HG02981 (cell line): ENCODE results near the gene GPR107.
"Not testable (repeated sequence)": the region's sequence is repeated elsewhere in the genome, so short reads cannot be mapped to it uniquely, and the experiment has no call there.

Experiments used
- ATAC-seq: cut with Tn5 transposase; IDR thresholded peaks from one replicate; pipeline ENCODE4 v1.9.1; 2021; ENCODE audit warnings: mild to moderate bottlenecking, moderate library complexity; ENCODE audit not compliant: unreplicated experiment

Gene GPR107

DNA sequence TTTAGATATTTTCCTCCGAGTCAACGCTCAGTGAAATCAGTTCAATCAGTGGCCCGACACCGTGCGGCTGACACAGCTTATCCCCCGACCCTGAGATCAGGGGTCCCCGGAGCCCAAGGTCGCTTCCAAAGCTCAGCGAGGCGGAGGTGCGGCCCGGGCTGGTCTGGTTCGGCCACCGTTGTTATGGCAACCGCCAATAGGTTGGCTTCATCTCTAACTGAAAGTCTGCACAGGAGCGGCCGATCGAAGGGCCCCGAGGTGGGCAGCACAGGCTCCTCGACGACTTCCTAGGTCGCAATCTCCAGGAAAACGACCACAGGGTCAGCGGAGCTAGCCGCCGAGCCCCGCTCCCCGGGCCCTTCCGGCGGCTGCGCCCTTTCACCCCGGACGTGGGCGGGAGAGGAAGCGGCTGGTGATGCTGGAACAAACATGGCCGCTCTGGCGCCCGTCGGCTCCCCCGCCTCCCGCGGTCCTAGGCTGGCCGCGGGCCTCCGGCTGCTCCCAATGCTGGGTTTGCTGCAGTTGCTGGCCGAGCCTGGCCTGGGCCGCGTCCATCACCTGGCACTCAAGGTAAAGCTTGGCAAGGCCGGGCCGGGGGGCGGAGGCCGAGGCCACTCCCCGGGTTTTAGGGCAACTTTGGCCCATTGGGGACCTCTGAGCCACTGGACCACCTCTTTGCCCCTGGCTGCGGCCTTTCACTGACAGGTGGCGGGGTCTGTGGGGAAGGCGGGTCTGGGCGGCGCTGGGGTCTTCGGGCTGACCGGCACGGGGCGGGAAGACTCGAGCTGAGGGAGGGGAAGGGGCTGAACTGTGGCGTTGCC, at the start of gene GPR107:
GPR107 (plus strand) TSS at position 403 of the 821 bp plus-strand sequence; CDS start at position 430, 27 bp downstream.
- ATAC-seq: peak; percentile 73

DNA sequence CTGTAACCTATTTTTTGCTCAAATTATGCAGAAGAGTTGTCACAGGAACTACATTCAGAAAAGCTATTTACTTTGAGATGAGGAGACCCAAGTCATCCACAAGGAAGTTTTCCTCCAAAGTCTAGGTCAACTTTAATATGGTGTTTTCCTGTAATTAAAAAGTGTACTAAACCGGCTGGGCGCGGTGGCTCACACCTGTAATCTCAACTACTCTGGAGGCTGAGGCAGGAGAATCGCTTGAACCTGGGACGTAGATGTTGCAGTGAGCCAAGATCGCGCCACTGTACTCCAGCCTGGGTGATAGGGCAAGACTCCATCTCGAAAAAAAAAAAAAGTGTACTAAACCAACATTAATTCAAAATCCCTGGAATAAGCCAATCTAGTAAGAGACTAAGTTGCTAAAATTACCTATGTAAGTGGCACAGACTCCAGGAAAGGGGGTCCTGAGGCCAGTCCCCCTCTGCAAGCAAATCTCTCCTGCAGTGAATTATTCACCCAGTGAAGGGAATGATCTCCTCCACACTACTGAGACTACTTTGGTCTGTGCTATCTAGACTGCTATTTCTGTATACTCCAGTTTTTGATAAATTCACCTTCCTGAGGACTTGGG, 49.7 kb upstream of the GPR107 start:
- ATAC-seq: no peak

DNA sequence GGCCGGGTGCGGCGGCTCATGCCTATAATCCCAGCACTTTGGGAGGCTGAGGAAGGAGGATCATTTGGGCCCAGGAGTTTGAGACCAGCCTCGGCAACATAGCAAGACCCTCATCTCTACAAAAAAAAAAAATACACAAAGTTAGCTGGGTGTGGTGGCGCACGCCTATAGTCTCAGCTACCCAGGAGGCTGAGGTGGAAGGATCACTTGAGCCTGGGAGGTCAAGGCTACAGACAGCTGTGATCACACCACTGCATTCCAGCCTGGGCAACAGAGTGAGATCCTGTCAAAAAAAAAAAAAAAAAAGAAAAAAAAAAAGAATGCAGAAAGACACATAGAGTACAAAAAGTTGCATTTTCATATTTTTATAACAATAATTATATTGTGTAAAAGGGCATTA, 46.8 kb upstream of the GPR107 start:
- ATAC-seq: not testable (repeated sequence)

DNA sequence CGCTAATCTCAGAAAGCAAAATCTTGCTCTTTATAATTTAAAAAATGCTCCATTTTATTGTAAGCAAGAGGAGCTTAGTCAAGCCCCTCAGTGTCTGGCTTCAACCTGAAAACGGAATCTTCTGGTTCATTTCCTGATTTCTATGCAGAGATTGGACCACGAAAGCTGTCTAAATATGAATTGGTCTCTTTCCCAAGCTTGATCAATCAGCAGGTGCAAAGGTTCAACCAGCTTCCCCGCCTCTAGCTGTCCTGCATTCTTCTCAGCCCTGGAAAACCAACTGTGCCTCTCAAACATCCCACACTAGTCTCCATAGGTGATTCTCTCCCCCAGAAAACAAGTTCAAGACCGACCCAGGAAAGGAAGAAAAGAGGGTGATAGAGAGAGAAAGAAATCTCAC, 45.2 kb upstream of the GPR107 start:
- ATAC-seq: no peak

DNA sequence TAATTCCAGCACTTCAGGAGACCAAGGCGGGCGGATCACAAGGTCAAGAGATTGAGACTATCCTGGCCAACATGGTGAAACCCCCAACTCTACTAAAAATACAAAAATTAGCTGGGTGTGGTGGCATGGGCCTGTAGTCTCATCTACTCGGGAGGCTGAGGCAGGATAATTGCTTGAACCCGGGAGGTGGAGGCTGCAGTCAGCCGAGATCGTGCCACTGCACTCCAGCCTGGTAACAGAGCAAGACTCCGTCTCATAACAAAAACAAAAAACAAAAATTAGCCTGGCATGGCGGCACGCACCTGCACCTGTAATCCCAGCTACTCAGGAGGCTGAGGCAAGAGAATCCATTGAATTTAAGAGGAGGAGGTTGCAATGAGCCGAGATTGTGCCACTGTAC, 44.2 kb upstream of the GPR107 start:
- ATAC-seq: not testable (repeated sequence)

DNA sequence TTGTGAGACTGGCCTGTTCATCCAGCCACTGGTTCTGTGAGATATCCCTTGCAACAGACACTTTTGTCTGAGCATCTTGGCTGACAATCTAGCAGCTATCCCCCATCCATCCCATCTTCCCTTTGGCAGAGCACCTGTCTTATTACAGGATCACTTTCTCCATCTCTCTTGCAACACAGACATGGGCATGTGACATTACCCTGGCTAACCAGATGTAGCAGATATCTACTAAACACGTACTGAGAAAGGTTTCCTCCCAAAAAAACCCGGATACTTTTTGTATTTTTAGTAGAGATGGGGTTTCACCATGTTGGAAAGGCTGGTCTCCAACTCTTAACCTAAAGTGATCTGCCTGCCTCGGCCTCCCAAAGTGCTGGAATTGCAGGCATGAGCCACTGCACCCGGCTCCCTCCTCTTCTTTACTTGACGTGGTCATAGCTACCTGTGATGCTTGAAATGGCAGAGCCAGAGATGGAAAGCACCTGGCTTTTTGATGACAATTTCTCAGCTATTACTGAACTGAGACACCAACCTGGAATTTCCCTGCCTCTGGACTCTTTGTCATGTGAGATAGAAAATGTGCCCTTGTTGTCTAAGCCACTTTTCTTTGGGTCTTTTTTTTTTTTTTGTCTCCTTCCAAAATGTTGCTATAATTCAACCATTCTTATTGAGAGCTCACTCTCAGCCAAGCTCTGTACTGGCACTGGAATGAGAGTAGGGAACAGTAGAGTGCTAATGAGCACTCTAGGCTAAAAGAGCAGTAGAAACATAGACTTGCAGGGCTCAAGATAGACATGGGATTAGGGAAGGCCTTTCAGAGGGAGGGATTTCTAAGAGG, 43.3 kb upstream of the GPR107 start:
- ATAC-seq: peak; percentile 48

DNA sequence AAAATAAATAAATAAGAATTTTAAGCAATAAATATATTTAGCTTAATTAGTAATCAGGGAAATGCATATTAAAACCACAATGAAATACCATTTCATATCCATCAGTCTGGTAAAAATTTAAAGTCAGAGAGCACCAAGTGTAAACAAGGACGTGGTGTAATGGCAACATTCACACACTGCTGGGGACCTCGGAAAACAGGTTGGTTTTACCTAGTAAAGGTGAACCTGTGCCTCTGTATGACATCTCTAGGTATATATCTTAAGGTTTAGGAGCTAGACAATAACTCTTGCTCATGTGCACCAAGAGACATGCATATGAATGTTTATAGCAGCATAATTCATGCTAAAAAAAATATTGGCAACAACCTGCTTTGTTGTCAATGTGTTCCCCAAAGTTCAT, 40.4 kb upstream of the GPR107 start:
- ATAC-seq: no peak

DNA sequence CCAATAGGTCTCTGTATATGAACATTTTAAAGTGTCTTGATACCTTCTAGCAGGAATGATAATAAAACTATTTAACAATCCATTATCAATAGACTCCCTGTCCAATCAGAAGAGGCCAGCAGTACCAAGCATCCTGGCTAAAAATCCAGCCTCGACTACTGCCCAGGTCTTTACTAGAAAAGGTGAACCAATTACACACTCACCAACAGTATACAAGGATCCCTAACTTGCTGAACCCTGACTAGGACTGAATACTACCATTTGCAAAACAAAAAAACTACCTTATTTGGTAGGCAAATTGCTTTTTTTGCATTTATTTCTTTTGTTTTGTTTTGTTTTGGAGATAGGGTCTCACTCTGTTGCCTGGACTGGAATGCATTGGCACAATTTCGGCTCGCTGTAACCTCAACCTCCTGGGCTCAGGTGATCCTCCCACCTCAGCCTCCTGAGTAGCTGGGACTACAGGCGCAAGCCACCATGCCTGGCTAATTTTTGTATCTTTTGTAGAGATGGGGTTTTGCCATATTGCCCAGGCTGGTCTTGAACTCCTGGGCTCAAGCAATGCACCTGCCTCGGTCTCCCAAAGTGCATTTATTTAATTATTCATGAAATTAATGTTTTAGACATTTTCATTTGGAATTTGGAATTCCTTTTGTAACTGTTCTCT, 38.2 kb upstream of the GPR107 start:
- ATAC-seq: no peak

DNA sequence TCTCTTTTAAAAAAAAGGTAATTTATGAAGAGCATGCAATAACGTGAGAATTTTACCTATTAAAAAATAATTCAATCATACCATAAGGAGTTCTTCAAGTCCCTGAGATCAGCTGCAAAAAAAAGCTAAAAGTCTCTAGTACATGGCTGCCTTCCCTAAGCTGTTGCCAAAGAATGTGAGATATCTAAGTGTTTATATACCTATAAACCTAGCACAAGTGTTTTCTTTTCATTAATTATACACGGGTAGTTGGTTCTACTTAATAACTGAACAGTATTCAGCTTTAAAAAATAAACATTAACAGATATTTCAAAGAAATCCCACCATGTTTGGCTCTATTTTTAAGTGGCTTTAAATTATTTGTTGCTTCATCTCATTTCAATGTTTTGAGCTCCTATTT, 36.6 kb upstream of the GPR107 start:
- ATAC-seq: no peak

DNA sequence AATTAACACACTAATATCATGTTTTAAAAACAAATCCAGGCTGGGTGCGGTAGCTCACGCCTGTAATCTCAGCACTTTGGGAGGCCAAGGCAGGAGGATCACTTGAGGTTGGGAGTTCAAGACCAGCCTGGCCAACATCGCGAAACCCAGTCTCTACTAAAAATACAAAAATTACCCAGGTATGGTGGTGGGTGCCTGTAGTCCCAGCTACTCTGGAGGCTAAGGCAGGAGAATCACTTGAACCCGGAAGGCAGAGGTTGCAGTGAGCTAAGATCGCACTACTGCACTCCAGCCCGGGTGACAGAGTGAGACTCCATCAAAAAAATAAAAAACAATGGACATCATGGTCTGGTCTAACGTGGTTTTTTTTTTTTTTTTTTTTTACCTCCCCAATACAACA, 36.2 kb upstream of the GPR107 start:
- ATAC-seq: not testable (repeated sequence)

DNA sequence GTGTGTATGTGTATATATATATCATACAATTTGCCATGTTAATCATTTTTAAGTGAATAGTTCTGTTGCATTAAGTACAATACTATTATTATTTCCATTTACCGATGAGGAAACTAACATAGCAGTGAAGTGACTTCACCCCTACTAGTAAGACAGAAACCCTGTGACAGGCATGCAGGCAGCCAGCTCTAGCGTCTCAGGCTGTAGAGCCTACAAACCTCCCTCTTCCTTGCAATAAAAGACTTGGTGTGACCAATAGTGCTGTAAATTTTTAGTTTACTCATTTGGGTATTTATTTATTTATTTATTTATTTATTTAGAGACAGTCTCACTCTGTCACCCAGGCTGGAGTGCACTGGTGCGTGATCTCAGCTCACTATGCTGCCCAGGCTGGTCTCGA, 35.4 kb upstream of the GPR107 start:
- ATAC-seq: no peak

DNA sequence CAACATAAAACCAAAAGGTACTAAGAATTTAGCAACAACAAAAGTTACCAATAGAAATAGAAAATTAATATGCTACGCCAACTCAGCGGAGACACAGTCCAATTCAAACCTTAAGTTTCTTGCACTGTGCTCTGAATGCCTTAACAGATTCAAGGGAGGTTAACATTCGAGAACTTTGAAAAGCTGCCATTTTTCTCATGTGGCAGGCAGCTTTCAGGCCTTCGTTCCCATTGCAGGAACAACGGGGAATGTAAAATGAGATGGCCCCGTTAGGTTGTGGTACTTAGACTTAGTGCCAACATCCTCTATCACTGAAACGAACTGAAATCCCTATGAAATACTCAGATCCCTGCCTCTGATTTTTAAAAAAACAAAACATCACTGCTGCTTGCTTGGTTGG, 33.1 kb upstream of the GPR107 start:
- ATAC-seq: no peak

DNA sequence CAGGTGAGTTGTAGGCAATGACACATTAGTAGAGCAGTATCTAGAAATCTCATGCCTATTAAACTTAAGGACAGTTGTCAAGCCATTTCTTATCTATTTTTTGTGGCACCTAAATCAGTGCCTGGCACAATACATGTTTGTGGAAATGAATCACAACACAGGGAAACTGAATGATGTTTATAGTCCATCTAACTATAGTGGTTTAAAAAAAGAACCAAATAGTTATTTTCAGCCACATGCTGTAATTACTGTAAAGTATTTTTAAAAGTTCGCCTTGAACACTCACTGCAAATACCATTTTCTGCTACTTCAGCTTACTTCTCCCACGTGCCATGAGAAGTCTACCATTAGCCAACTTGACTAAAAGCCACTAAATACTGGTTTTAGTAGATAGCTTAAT, 32.6 kb upstream of the GPR107 start:
- ATAC-seq: no peak

DNA sequence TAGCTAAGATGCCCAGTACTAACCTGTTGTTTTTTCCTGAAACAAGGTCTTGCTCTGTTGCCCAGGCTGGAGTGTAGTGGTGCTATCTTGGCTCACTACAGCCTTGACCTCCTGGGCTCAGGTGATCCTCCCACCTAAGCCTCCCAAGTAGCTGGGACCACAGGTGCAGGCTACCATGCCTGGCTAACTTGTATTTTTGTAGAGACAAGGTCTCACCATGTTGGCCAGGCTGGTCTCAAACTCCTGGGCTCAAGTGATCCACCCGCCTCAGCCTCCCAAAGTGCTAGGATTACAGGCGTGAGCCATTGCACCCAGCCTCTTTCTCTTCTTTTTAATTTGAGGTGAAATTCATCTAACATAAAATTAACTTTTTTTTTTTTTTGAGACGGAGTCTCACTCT, 31.9 kb upstream of the GPR107 start:
- not testable (repeated sequence) for ATAC-seq

DNA sequence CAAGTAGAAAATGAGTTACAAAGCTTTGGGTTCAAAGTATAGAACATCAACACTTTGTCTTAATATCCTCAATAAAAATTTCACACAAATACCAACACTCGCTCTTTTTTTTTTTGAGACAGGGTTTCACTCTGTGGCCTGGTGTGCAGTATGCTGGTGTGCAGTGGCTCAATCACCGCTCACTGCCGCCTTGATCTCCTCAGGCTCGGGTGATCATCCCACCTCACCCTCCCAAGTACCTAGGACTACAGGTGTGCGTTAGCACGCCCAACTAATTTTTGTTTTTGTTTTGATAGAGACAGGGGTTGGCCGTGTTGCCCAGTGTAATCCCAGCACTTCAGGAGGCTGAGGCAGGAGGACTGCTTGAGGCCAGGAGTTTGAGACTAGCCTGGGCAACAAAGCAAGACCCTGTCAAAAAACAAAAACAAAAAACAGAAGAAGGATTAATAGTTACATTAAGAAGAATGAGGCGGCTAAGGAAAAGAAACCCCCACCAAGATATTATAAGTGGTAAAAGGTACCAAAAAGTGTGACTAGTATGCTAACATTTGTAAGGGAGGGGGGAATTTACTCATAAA, 31.1 kb upstream of the GPR107 start:
- ATAC-seq: no peak

DNA sequence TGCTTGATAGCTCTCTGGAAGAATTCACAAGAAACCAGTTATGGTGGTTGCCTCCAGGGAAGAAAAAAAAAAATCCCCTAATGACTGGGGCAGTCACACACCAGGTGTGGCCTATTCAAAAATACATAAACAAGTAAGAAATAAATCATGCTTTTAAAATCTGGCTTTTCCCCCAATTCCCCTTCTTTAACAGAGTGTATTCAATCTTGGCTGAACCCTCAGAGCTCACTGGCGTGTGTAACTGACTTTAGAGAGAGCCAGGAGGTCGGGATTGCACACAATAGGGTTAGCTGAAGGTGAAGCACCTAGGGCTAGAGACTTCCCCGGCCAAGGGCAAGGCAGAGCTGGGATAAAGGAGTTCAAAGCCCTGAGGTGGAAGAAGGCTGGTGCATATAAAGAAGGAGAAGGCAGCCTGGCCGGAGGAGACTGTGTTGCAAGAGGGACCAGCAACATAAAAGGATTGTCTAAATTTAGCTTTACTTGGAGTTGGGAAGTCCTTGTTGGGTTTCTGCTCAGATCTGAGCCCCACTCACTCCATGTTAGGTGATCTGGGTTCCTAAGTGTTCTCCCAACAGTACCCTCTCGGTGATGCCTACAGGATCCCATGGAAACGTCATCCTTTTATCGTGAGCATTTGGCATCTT, 30.4 kb upstream of the GPR107 start:
- peak; percentile 36 for ATAC-seq

DNA sequence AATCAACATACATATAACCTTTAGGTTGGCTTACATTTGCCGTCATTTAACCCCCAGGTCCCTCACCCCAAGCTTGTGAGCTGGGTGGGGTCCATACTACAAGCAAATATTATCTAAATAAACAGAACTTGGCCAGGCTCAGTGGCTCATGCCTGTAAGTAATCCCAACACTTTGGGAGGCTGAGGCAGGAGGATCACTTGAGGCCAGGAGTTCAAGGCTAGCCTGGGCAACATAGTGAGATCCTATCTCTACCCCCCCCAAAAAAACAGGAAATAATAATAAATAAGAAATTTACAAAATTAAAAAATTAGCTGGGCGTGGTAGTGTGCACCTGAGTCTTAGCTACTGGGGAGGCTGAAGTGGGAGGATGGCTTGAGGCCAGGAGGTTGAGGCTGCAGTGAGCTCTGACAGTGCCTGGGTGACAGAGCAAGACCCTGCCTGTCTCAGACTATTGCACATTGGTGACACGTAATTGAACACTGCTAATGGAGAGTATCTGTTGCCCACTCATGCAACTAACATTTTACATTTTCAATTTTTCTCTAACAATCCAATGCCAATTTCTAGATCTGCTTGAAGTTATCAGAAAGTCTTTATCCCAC, 29.6 kb upstream of the GPR107 start:
- no peak for ATAC-seq

DNA sequence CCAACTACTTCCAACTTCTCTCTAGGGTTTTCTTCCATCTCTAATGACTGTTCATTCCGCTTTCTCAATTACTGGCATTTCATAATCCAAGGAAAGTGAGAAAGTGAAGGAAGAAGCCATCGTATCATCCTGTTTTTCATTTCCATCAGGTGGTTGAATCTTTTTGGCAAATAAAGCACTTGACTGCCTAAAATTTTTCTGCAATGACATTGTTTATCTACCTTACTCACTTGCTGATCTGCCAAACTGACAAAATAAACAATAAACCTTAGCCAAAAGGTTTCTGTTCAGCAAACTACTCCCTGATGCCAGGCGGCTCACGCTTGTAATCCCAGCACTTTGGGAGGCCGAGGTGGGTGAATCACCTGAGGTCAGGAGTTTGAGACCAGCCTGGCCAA, 29.1 kb upstream of the GPR107 start:
- no peak for ATAC-seq

DNA sequence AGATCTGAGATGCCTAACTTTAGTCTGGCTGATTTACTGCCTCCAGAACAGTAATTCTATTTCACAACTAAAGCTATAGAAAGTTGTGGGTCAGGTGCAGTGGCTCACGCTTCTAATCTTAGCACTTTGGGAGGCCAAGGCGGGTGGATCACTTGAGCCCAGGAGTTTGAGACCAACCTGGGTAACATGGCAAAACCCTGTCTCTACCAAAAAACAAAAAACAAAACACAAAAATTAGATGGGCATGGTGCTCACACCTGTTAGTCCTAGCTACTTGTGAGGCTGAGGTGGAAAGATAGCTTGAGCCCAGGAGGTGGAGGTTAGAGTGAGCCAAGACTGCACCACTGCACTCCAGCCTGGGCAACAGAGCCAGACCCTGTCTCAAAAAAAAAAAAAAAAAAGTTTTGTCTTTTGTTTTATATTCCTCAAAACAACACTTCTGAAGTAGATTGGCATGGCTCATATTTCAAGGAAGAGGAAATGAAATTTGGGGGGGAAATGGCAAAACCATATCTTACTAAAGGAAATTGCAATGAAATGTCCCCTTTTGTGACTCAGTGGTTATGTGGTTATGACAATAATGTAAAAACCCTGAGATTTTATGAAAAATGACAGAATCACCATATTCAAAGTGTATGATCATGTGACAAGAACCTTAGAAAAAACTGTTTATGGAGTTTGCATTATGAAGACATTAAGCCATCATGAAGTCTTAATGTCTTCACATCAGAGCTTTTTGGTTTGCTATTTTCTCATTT, 26.9 kb upstream of the GPR107 start:
- no peak for ATAC-seq
